GM23338 (cell line): Measurements from ENCODE around the gene EYS. TPM values are rescaled to one million over a fixed set of nuclear protein-coding genes. Genes with fewer than 3 reads are reported as not detected.
"Not testable (repeated sequence)": the region's sequence is repeated elsewhere in the genome, so short reads cannot be mapped to it uniquely, and the experiment has no call there.

Source experiments
- ATAC-seq: fragments of 200-7000 bp; cut with Tn5 transposase; 3 replicates; pipeline ENCODE4 v1.9.1; 2020
- DNase-seq: peaks from one replicate; pipeline ENCODE4 v3.0.0-alpha.2; 2015; ENCODE audit warnings: low spot score
- H2AFZ ChIP-seq: fragments of 200-600 bp; sonication (generic); 2 replicates; pipeline ENCODE4 v1.8.0; 2016; ENCODE audit warnings: antibody characterized with exemption, mild to moderate bottlenecking, moderate library complexity
- H3F3A ChIP-seq: fragments of 200-600 bp; sonication (generic); replicated peaks from 2 replicates; pipeline ENCODE4 v1.8.0; 2017; ENCODE audit warnings: antibody characterized with exemption, mixed run types, low read depth
- H3K27ac ChIP-seq: fragments of 200-600 bp; sonication (generic); 2 replicates; pipeline ENCODE4 v1.6.1; 2016; ENCODE audit warnings: low read depth
- H3K27me3 ChIP-seq: fragments of 200-600 bp; sonication (generic); 2 replicates; pipeline ENCODE4 v1.8.0; 2016; ENCODE audit warnings: mild to moderate bottlenecking, mixed run types, moderate library complexity; ENCODE audit not compliant: insufficient read depth
- H3K36me3 ChIP-seq: fragments of 200-600 bp; sonication (generic); 2 replicates; pipeline ENCODE4 v1.8.0; 2016; ENCODE audit warnings: mild to moderate bottlenecking; ENCODE audit not compliant: insufficient read depth
- H3K4me1 ChIP-seq: fragments of 200-600 bp; sonication (generic); 2 replicates; pipeline ENCODE4 v1.8.0; 2016; ENCODE audit warnings: mild to moderate bottlenecking, moderate library complexity; ENCODE audit not compliant: insufficient read depth
- H3K4me2 ChIP-seq: fragments of 200-600 bp; sonication (generic); 2 replicates; pipeline ENCODE4 v1.7.1; 2017; ENCODE audit warnings: mixed run types
- H3K4me3 ChIP-seq: fragments of 200-600 bp; sonication (generic); 2 replicates; pipeline ENCODE4 v1.6.1; 2016; ENCODE audit warnings: mixed run types
- H3K79me2 ChIP-seq: fragments of 200-600 bp; sonication (generic); replicated peaks from 2 replicates; pipeline ENCODE4 v1.8.0; 2017; ENCODE audit warnings: mild to moderate bottlenecking; ENCODE audit not compliant: insufficient read depth
- H3K9me2 ChIP-seq: fragments of 200-600 bp; sonication (generic); 2 replicates; pipeline ENCODE4 v1.8.0; 2017; ENCODE audit not compliant: insufficient read depth
- H4K20me1 ChIP-seq: fragments of 200-600 bp; sonication (generic); replicated peaks from 2 replicates; pipeline ENCODE4 v1.8.0; 2017; ENCODE audit warnings: mild to moderate bottlenecking; ENCODE audit not compliant: insufficient read depth
- H3K27ac Mint-ChIP-seq: 2 replicates; pipeline ENCODE4 v1.8.0; 2020; ENCODE audit warnings: inconsistent platforms, mild to moderate bottlenecking, moderate library complexity, mixed read lengths
- H3K27me3 Mint-ChIP-seq: 3 replicates; pipeline ENCODE4 v1.8.0; 2022; ENCODE audit warnings: low read depth, mild to moderate bottlenecking, moderate library complexity, mixed read lengths, inconsistent platforms; ENCODE audit not compliant: insufficient read depth, poor library complexity
- H3K36me3 Mint-ChIP-seq: 3 replicates; pipeline ENCODE4 v1.8.0; 2021; ENCODE audit warnings: low read depth, mild to moderate bottlenecking, inconsistent platforms, moderate library complexity, mixed read lengths
- H3K4me1 Mint-ChIP-seq: 3 replicates; pipeline ENCODE4 v1.8.0; 2020; ENCODE audit warnings: mild to moderate bottlenecking, inconsistent platforms, mixed read lengths
- H3K4me3 Mint-ChIP-seq: 3 replicates; pipeline ENCODE4 v1.8.0; 2021; ENCODE audit warnings: moderate library complexity, mild to moderate bottlenecking, inconsistent platforms, mixed read lengths
- H3K9me3 Mint-ChIP-seq: 3 replicates; pipeline ENCODE4 v1.8.0; 2020; ENCODE audit warnings: moderate library complexity, mild to moderate bottlenecking, inconsistent platforms, mixed read lengths
- CREB1 ChIP-seq: fragments of 250-450 bp; sonication (Bioruptor Pico); IDR thresholded peaks from 2 replicates; pipeline ENCODE4 v1.5.0; 2020; ENCODE audit warnings: low read depth, mild to moderate bottlenecking, moderate library complexity
- CTCF ChIP-seq, 2 experiments: fragments of 200-600 bp in 1 of 2; sonication (generic) in 1 of 2; conservative IDR thresholded peaks; 2 replicates each; pipeline versions ENCODE4 v1.5.1 to v1.6.1; 2016 to 2017; ENCODE audit warnings: antibody characterized with exemption in 2 of 2, low read depth in 2 of 2, mild to moderate bottlenecking in 2 of 2, moderate library complexity in 1 of 2
- ETS1 ChIP-seq: IDR thresholded peaks from 2 replicates; pipeline ENCODE4 v1.6.1; 2016; ENCODE audit warnings: antibody characterized with exemption
- EZH2 ChIP-seq: fragments of 200-600 bp; sonication (generic); IDR thresholded peaks from one replicate; pipeline ENCODE4 v1.8.0; 2017; ENCODE audit warnings: antibody characterized with exemption, mild to moderate bottlenecking, low read depth; ENCODE audit not compliant: unreplicated experiment
- EZH2phosphoT487 ChIP-seq: fragments of 200-600 bp; sonication (generic); IDR thresholded peaks from one replicate; pipeline ENCODE4 v1.8.1; 2018; ENCODE audit warnings: antibody characterized with exemption; ENCODE audit not compliant: unreplicated experiment
- JUNB ChIP-seq: IDR thresholded peaks from one replicate; pipeline ENCODE4 v1.6.1; 2016; ENCODE audit warnings: antibody characterized with exemption; ENCODE audit not compliant: unreplicated experiment
- NANOG ChIP-seq: IDR thresholded peaks from 2 replicates; pipeline ENCODE4 v1.6.1; 2016; ENCODE audit warnings: antibody characterized with exemption, borderline replicate concordance
- POLR2AphosphoS5 ChIP-seq: IDR thresholded peaks from 2 replicates; pipeline ENCODE4 v1.6.1; 2016; ENCODE audit warnings: antibody characterized with exemption, low read depth
- REST ChIP-seq: IDR thresholded peaks from one replicate; pipeline ENCODE4 v1.6.1; 2018; ENCODE audit warnings: antibody characterized with exemption; ENCODE audit not compliant: unreplicated experiment
- STAT1 ChIP-seq: IDR thresholded peaks from one replicate; pipeline ENCODE4 v1.6.1; 2016; ENCODE audit warnings: antibody characterized with exemption; ENCODE audit not compliant: unreplicated experiment
- ZNF114 ChIP-seq: fragments of 250-450 bp; sonication (Bioruptor Pico); IDR thresholded peaks from 2 replicates; pipeline ENCODE4 v1.5.0; 2020; ENCODE audit warnings: mild to moderate bottlenecking, moderate library complexity
- ZNF331 ChIP-seq: fragments of 250-450 bp; sonication (Bioruptor Pico); IDR thresholded peaks from 2 replicates; pipeline ENCODE4 v1.5.0; 2020; ENCODE audit warnings: low read depth, mild to moderate bottlenecking, moderate library complexity
- polyA plus RNA-seq: library from polyadenylated mRNA; unstranded; fragments of >200 nt; fragmentation: Nextera tagmentation; extraction: Ambion mirVana; gene quantifications from 2 replicates; pipeline ENCODE4 v1.2.1, GENCODE V29; 2016
- total RNA-seq: library from RNA; depleted of rRNA; stranded (reverse); fragments of >200 nt; shearing (Covaris generic); gene quantifications from 2 replicates; pipeline ENCODE4 v1.2.3, GENCODE V29; 2014

Gene EYS
- total and polyA plus RNA-seq, 2 experiments from 2014 or later: 0.38 to 0.52 TPM

DNA sequence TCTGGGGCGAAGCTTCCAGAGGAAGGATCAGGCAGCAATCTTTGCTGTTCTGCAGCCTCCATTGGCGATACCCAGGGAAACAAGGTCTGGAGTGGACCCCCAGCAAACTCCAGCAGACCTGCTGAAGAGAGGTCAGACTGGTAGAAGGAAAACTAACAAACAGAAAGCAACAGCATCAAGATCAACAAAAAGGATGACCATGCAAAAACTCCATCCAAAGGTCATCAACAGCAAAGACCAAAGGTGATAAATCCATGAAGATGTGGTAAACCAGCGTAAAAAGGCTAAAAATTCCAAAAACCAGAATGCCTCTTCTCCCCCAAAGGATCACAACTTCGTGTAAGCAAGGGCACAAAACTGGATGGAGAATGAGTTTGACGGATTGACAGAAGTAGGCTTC is 1818.6 kb downstream of the EYS start (continued):
- TF ChIP-seq REST (no peak), CREB1 (no peak), ZNF114 (no peak)

- not testable (repeated sequence) for H3K36me3 ChIP-seq, H2AFZ ChIP-seq, ATAC-seq, H3K9me2 ChIP-seq, H3K36me3 Mint-ChIP-seq, H3K27me3 ChIP-seq, H3K4me1 ChIP-seq, DNase-seq, H3K27ac ChIP-seq, H3K4me2 ChIP-seq, H3F3A ChIP-seq, H3K79me2 ChIP-seq, H3K4me1 Mint-ChIP-seq, H3K27ac Mint-ChIP-seq, H3K27me3 Mint-ChIP-seq, H3K4me3 ChIP-seq, H4K20me1 ChIP-seq, H3K4me3 Mint-ChIP-seq
- H3K9me3 Mint-ChIP-seq: peaks cover 14% of the 10 kb centered on the region; the same call in 2 of the 3 replicates
Observed at GRCh38 chr6:63887804-63888203, 1819.2 kb downstream of the EYS start.

- no peaks in the 10 kb centered on the region for H3K4me1 Mint-ChIP-seq
- ATAC-seq: no peak
- no peaks in the 10 kb centered on the region for H3F3A ChIP-seq
- H3K27me3 Mint-ChIP-seq: peaks cover 2% of the 10 kb centered on the region
- TF ChIP-seq POLR2AphosphoS5 (no peak), CTCF (conservative IDR thresholded peaks at IDR 0.05; ENCODE audit: low read depth in 2 of 2) (no peak), ETS1 (no peak), JUNB (no peak), ZNF331 (CRISPR knock-in tag) (no peak), STAT1 (no peak), EZH2phosphoT487 (no peak), NANOG (no peak), ZNF114 (no peak), EZH2 (no peak), CREB1 (no peak)
- no peak for DNase-seq
- H3K36me3 ChIP-seq: no peaks in the 10 kb centered on the region
- H3K27ac Mint-ChIP-seq: no peak overlapping the region
- H3K79me2 ChIP-seq: no peaks in the 10 kb centered on the region
- H2AFZ ChIP-seq: no peak overlapping the region
- no peak overlapping the region for H3K27ac ChIP-seq
- no peaks in the 10 kb centered on the region for H3K9me2 ChIP-seq
- H4K20me1 ChIP-seq: no peaks in the 10 kb centered on the region
- H3K9me3 Mint-ChIP-seq: peaks cover 12% of the 10 kb centered on the region; the same call in 2 of the 3 replicates
- H3K4me2 ChIP-seq: no peak overlapping the region
- H3K4me3 ChIP-seq: no peak overlapping the region
- H3K27me3 ChIP-seq: no peaks in the 10 kb centered on the region
- no peaks in the 10 kb centered on the region for H3K4me1 ChIP-seq
- no peaks in the 10 kb centered on the region for H3K36me3 Mint-ChIP-seq
- no peak overlapping the region for H3K4me3 Mint-ChIP-seq
Observed at GRCh38 chr6:63887002-63887751, 1819.8 kb downstream of the EYS start.
